B cell (primary cell): ENCODE measurements around the gene ADRM1. TPM values are rescaled to one million over a fixed set of nuclear protein-coding genes. Genes with fewer than 3 reads are reported as not detected.

Experiments
- ATAC-seq: fragments of 200-7000 bp; cut with Tn5 transposase; one replicate; pipeline ENCODE4 v1.10.0; 2021; ENCODE audit warnings: low read depth, mild to moderate bottlenecking, moderate number of reproducible peaks, moderate library complexity
- CTCF ChIA-PET: fragments of 350-600 bp; sonication (Branson Sonifier 250); formaldehyde crosslinking; loops from one replicate; lab custom pipeline; 2021; ENCODE audit warnings: antibody characterized with exemption, inconsistent platforms; lab: Charles Lee
- POLR2A ChIA-PET: fragments of 350-600 bp; sonication (Branson Sonifier 250); formaldehyde crosslinking; loops from one replicate; lab custom pipeline; 2021; ENCODE audit warnings: antibody characterized with exemption; lab: Charles Lee
- DNase-seq: peaks from one replicate; pipeline ENCODE4 v3.0.0; 2013
- H2AFZ ChIP-seq: 2 replicates; pipeline ENCODE4 v1.6.1; 2012; ENCODE audit warnings: mild to moderate bottlenecking, low read depth, low read length; ENCODE audit not compliant: insufficient read depth, poor library complexity, severe bottlenecking
- H3K27ac ChIP-seq, 2 donors: 1 replicate in 1 of 2; 2 replicates in 1 of 2; pipeline ENCODE4 v1.5.1; 2012 to 2013; ENCODE audit warnings: low read length in 2 of 2, mild to moderate bottlenecking in 2 of 2, moderate library complexity in 1 of 2
- H3K27me3 ChIP-seq, 4 experiments: fragments of 200-600 bp in 1 of 4; sonication (generic) in 1 of 4; replicated peaks in 1 of 4; 1 replicate in 2 of 4; 2 replicates in 2 of 4; pipeline versions ENCODE4 v1.6.1 to v1.7.0; 2013 to 2016; ENCODE audit warnings: low read length in 3 of 4, mild to moderate bottlenecking in 2 of 4, mixed read lengths in 1 of 4, moderate library complexity in 1 of 4; ENCODE audit not compliant: insufficient read depth in 4 of 4, control insufficient read depth in 3 of 4; ENCODE audit errors: control extremely low read depth in 1 of 4
- H3K36me3 ChIP-seq, 2 experiments: replicated peaks in 1 of 2; 1 replicate in 1 of 2; 2 replicates in 1 of 2; pipeline versions ENCODE4 v1.6.1 to v1.7.1; 2013; ENCODE audit warnings: low read length in 1 of 2; ENCODE audit not compliant: insufficient read depth in 2 of 2, control insufficient read depth in 1 of 2; ENCODE audit errors: control extremely low read depth in 1 of 2, extremely low read depth in 1 of 2
- H3K4me1 ChIP-seq, 2 donors: fragments of 200-600 bp in 1 of 2; sonication (generic) in 1 of 2; 1 replicate in 1 of 2; 2 replicates in 1 of 2; pipeline versions ENCODE4 v1.5.1 to v1.6.1; 2013 to 2017; ENCODE audit warnings: low read length in 2 of 2; ENCODE audit not compliant: control insufficient read depth in 2 of 2, insufficient read depth in 2 of 2
- H3K4me2 ChIP-seq: replicated peaks from 2 replicates; pipeline ENCODE3; 2012; ENCODE audit warnings: mild to moderate bottlenecking, low read depth, low read length; ENCODE audit not compliant: poor library complexity, severe bottlenecking
- H3K4me3 ChIP-seq, 5 experiments: fragments of 200-600 bp in 1 of 5; sonication (generic) in 1 of 5; 1 replicate in 3 of 5; 2 replicates in 2 of 5; pipeline versions ENCODE4 v1.5.1 to v1.7.0; 2011 to 2016; ENCODE audit warnings: low read length in 4 of 5, mild to moderate bottlenecking in 4 of 5, low read depth in 2 of 5, control low read depth in 1 of 5, moderate library complexity in 1 of 5; ENCODE audit not compliant: insufficient read depth in 1 of 5; ENCODE audit errors: control extremely low read depth in 1 of 5, extremely low read depth in 1 of 5
- H3K79me2 ChIP-seq: fragments of 200-600 bp; sonication (generic); one replicate; pipeline ENCODE4 v1.6.0; 2016; ENCODE audit warnings: low read length; ENCODE audit not compliant: control insufficient read depth, insufficient read depth
- H3K9ac ChIP-seq: fragments of 200-600 bp; sonication (generic); 2 replicates; pipeline ENCODE4 v1.6.1; 2017; ENCODE audit warnings: mild to moderate bottlenecking, low read length, moderate library complexity
- H3K9me3 ChIP-seq, 3 donors: one replicate each; pipeline versions ENCODE4 v1.6.1 to v1.7.1; 2013; ENCODE audit warnings: low read length in 2 of 3; ENCODE audit not compliant: control insufficient read depth in 2 of 3, insufficient read depth in 1 of 3; ENCODE audit errors: control extremely low read depth in 1 of 3
- H4K20me1 ChIP-seq: 2 replicates; pipeline ENCODE4 v1.6.0; 2012; ENCODE audit warnings: mild to moderate bottlenecking, low read length; ENCODE audit not compliant: insufficient read depth, control insufficient read depth, poor library complexity, severe bottlenecking
- H3K27ac Mint-ChIP-seq: one replicate; pipeline ENCODE4 v1.8.0; 2021; ENCODE audit warnings: mixed read lengths
- H3K27me3 Mint-ChIP-seq: one replicate; pipeline ENCODE4 v1.8.0; 2021; ENCODE audit warnings: mixed read lengths
- H3K4me1 Mint-ChIP-seq: one replicate; pipeline ENCODE4 v1.8.0; 2021; ENCODE audit warnings: mixed read lengths
- H3K4me3 Mint-ChIP-seq: one replicate; pipeline ENCODE4 v1.8.0; 2021; ENCODE audit warnings: mixed read lengths
- H3K9me3 Mint-ChIP-seq: one replicate; pipeline ENCODE4 v1.8.0; 2022; ENCODE audit warnings: mixed read lengths; ENCODE audit not compliant: insufficient read depth
- CTCF ChIP-seq: fragments of 200-600 bp; IDR thresholded peaks from one replicate; pipeline ENCODE4 v1.8.0; 2022; ENCODE audit warnings: antibody characterized with exemption, mild to moderate bottlenecking
- EZH2 ChIP-seq: IDR thresholded peaks from 2 replicates; pipeline ENCODE4 v1.6.1; 2012; ENCODE audit warnings: borderline replicate concordance, low read depth, mild to moderate bottlenecking, moderate library complexity, low read length; ENCODE audit not compliant: insufficient read depth, poor library complexity, severe bottlenecking
- WGBS: methylation state at CpG from one replicate; pipeline ENCODE4 v1.1.5; 2013; ENCODE audit warnings: missing lambda C conversion rate; ENCODE audit not compliant: insufficient coverage; 5-methylcytosine and 5-hydroxymethylcytosine counted together
- intact Hi-C: fragments of 100-400 bp; cut with micrococcal nuclease; formaldehyde crosslinking; loops from one replicate; pipeline ENCODE4 v1.10.0; 2022
- polyA plus RNA-seq: library from polyadenylated mRNA; depleted of rRNA; stranded (reverse); fragments of >200 nt; gene quantifications from 2 replicates; pipeline ENCODE4 v1.2.3, GENCODE V29; 2012
- total RNA-seq, 2 donors: library from RNA; stranded (reverse); fragments of 120-200 nt in 1 of 2; gene quantifications; 1 replicate in 1 of 2; 2 replicates in 1 of 2; pipeline versions ENCODE4 v1.2.3 to v1.2.4, GENCODE V29; 2013 to 2022

Gene ADRM1
- total and polyA plus RNA-seq, 2 donors (not counting 1 experiment from before 2014, with no cell fraction given) = 73.9 to 87.2 TPM

- DNase-seq (no peak), ATAC-seq (no peak)
- Histone ChIP-seq H3K9ac (no peak overlapping the region), H3K4me1 (peaks cover 0 to 6% of the 10 kb centered on the region in 2 donors), H3K27me3 (no peaks in the 10 kb centered on the region), H3K4me3 (no peak overlapping the region), H3K4me2 (no peak overlapping the region), H3K79me2 (no peaks in the 10 kb centered on the region), H3K9me3 (peaks cover 0 to 4% (median 0%) of the 10 kb centered on the region in 3 donors), H2AFZ (no peak overlapping the region), H3K27ac (no peak overlapping the region), H3K36me3 (no peaks in the 10 kb centered on the region), H4K20me1 (no peaks in the 10 kb centered on the region)
- no peaks in the 10 kb centered on the region for H3K9me3 Mint-ChIP-seq
- CTCF ChIA-PET = no interaction called here
- POLR2A ChIA-PET = interaction anchor here (0.6 kb wide), 1 partner anchor 11 kb away, joined by 5 read pairs; no protein-coding TSS in a partner anchor
- WGBS = 74% methylated on average over 14 of the region's 16 CpGs
- TF ChIP-seq CTCF (no peak), EZH2 (no peak)
- H3K27ac Mint-ChIP-seq = no peak overlapping the region
- H3K27me3 Mint-ChIP-seq = no peaks in the 10 kb centered on the region
- intact Hi-C loops = no loop called here
- H3K4me3 Mint-ChIP-seq = no peak overlapping the region
- H3K4me1 Mint-ChIP-seq = no peaks in the 10 kb centered on the region
Measured at GRCh38 chr20:62354811-62355341, 52.1 kb downstream of the ADRM1 start.

- peaks cover 0 to 4% (median 0%) of the 10 kb centered on the region in 3 donors for H3K9me3 ChIP-seq
- no peaks in the 10 kb centered on the region for H3K27me3 ChIP-seq
- no peaks in the 10 kb centered on the region for H3K36me3 ChIP-seq
- 88% methylated on average over 11 of the region's 11 CpGs for WGBS
- H3K4me1 ChIP-seq = peaks cover 0 to 6% of the 10 kb centered on the region in 2 donors
- no peaks in the 10 kb centered on the region for H3K79me2 ChIP-seq
- H3K4me3 Mint-ChIP-seq = no peak overlapping the region
- H3K27ac ChIP-seq = no peak overlapping the region
- no peak overlapping the region for H3K27ac Mint-ChIP-seq
- H3K4me3 ChIP-seq = no peak overlapping the region
- no peak overlapping the region for H3K9ac ChIP-seq
- H4K20me1 ChIP-seq = no peaks in the 10 kb centered on the region
- intact Hi-C loops = no loop called here
- TF ChIP-seq CTCF = no peak
- no peak for TF ChIP-seq EZH2
- no peak for ATAC-seq
- DNase-seq = no peak
- CTCF ChIA-PET = no interaction called here
- H3K4me2 ChIP-seq = no peak overlapping the region
- POLR2A ChIA-PET = interaction anchor here (0.6 kb wide), 1 partner anchor 12 kb away, joined by 5 read pairs; no protein-coding TSS in a partner anchor
- no peaks in the 10 kb centered on the region for H3K9me3 Mint-ChIP-seq
- H3K4me1 Mint-ChIP-seq = no peaks in the 10 kb centered on the region
- H2AFZ ChIP-seq = no peak overlapping the region
- H3K27me3 Mint-ChIP-seq = no peaks in the 10 kb centered on the region
Measured at GRCh38 chr20:62355516-62355877, 52.7 kb downstream of the ADRM1 start.
